NK-92 (cell line): ENCODE measurements around the gene NRF1.

Source experiments
- DNase-seq: peaks from one replicate; lab custom pipeline; 2025; ENCODE audit not compliant: unreplicated experiment; lab: John Stamatoyannopoulos, UW

Gene NRF1

DNA sequence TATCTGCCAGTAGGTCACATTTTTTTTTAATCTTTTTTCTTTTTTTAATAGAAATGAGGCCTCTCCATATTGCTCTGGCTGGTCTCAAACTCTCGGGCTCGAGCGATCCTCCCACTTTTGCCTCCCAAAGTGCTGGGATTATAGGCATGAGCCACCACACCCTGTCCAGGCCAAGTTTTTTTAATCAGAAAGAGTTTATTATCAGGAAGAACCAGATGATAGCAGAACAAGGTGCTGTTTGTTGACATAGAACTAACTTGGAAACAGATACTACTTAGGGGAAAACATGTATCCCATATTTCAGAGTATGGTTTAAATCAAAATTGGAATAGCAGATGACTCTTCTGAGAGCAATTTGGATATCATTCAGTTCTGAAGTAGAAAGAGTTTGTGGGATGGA lies 118.6 kb downstream of the NRF1 start:
- no peak for DNase-seq

- no peak for DNase-seq
Measured at GRCh38 chr7:129734400-129734799, 122.9 kb downstream of the NRF1 start.

DNA sequence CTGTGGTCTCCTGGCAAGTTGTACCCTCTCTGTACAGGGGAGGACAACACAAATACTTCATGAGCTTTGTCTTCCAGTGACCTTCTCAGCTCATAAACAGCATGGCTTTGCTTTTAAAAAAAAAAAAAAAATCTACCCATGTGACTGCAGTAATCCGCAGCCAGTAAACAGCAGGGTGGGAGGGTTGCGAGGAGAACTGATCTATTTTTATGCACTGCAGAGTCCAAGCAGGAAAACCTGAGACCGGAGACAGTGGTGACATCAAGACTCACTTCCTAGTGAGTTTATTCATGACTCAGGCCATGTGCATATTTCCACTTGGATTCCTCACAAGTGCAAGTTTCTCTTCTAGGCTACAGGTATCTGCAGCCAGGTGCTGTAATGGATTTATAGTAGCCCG lies 127.9 kb downstream of the NRF1 start:
- DNase-seq, result no peak

DNA sequence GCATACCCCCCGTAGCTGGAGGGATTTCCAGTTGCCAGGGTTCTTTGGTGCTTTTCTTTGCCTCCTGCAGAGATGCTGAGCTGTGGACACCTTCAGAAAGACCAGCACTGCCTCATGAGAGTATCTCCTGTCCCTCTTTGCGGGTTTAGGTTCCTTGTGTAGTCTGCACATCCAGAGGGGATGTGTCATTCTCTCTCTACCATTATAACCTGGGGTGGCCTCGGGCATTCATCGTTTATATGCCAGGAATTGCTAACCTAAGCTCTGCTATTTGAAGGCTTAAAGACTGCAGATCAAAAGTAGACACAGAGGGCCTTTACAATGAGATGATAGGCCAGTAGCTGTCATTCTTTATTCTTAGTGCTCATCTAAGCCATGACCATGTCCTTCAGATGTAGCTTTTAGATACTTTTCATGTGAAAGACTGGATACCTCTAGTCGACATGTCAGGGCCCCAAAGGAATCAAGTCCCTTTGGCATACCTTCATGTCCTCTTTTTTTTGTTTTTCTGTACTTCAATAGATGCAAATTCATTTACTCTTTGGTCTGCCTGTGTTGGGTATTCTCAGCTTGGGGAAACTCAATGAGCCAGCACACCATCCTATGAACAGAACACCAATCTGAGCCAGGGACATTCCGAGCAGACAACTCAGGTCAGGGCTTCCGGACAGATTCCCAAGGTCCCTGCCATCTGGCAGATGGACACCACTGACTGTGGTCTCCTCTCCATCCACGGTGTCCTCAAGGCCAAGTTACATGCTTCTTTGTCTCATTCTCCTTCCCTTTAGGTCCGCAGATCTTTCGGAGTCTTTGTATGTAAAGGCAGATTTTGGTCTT lies 129.3 kb downstream of the NRF1 start:
- no peak for DNase-seq

- no peak for DNase-seq
Measured at GRCh38 chr7:129741743-129742213, 130.3 kb downstream of the NRF1 start.

DNA sequence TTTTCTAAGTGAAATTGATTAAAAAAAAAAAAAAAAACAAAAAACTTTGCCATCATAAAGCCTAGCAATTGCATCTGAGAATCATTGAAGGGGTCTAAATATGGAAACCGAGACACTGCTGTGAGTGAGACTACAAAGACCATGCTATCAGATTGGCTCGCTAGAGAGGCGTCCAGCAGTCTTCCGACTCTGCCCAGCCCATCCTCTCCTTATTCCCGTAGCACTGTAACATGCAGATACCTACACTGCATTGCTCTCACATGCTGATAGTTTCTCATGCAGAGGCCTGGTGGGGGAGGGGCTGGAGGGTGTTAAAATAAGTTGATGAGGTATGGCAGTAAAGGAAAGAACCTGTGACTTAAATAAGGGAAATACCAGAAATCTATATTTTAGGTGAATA lies 130.7 kb downstream of the NRF1 start:
- DNase-seq, result no peak

DNA sequence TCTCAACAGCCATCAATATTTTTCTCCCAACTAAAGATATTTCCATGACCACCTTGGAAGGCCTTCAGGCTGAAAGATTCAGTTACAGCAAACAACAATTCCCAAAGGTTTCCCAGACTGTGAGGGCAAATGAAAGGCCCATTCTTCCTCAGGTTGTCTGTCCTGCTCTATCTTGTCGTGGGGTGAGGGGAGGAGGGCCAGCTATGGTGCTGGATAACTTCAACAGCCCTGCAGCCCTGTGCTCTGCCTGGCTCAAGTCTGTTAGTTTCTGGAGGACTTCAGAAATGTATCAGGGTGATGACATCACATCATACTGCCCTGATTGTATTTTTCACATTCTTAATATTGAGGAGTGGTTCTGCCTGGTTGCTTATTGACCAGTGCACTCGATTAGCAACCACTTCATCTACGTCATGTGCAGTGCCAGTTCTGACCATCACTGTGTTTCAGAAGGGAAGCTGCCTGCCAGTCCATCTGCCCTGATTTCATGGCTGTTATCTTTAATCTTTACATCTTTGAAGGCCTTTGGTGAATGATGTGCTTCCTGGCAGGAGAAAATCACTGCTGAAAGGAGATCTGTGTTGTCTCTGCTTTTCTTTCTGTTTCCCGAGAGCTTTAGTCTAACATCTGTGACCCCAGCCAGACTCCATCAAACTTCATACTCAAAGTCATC lies 135.5 kb downstream of the NRF1 start:
- DNase-seq, result no peak

DNA sequence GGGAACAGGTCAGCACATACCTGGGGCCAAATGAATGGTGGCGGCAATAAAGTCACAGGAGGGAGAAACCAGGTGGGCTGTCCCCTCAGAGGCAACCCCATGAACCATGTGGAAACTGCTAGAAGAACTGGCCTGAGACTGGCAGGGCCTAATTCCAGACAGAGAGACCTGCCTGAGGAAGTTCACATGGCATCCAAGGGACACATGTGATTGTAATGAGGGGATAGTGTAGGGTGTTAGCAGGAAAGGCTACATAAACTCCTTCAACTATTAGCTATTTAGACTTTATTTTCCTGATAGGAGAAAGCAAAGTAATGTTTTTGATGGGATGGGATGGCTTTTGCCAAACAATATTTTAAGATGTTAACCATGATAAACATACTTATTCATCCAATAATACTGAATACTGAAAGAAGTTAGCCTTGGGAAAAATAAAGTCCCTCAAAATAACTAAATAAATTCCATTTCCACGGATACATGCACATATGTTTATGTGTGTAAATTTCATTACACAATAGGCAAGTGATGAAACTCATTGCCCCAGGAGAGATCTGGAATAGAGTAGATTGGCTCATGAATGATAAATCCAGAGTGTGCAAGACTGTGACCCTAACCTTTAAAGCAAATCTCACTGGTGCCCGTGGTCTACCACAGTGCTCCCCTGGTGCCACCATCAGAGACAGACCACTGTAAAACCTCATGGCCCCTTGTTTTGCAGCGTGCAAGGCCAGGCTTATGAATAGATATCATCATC lies 137.0 kb downstream of the NRF1 start:
- DNase-seq, result no peak

DNA sequence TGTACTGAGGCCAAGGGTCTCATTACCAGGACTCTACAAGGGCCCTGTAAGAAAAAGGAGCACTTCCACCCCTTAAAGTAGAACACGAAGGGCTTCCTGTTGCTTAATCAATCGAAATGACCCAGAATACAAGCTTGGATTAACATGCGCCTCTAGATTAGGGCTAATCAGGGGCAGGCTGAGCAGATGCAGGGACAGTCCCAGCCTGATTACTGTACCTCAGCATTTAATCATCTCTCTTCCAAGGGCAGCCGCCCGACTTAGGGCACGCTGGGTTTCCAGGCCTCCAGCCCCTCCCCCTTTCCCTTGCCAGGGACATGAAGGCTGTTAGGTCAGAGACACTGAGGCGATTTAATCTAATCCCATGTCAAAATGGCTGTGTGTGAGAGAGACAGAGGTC lies 138.6 kb downstream of the NRF1 start:
- DNase-seq, result no peak

DNA sequence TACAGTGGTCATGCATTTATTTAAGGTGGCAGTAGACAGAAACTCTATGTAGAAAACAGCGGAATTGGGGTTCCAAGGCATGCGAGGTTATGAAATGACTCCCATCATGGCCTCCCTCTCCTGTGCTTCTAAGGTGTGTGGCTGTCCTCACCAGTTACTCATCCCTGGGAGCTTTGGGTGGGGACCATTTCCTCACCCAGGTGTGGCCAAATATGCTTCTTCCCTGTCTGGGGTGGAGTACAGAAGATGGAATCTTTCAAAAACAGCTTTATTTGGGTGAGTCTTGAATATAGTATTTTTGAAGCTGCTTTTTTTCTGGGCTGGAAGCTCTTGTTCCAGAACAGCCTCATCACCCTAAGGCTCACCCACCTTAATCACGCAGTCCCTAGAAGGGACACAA lies 139.0 kb downstream of the NRF1 start:
- DNase-seq, result no peak

- no peak for DNase-seq
Measured at GRCh38 chr7:129751916-129752315, 140.4 kb downstream of the NRF1 start.

DNA sequence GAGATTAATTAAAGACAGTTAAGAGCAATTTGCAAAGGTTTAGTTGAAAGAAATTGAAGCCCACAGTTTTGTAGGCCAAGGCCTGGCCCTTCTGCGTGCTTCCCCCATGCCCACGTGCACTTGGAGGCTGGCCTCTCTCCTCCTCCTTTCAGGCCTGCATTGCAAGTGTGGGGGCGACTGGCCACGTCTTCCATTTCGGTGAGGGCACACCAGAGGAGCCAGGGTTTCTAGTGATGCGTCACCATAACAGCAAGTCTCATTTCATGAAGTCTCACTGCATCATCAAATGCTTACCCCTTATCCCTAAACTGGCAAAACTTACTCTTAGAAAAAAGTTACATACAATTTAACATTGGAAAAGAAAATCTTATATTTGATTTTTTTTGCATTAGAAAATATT lies 141.2 kb downstream of the NRF1 start:
- DNase-seq, result no peak

DNA sequence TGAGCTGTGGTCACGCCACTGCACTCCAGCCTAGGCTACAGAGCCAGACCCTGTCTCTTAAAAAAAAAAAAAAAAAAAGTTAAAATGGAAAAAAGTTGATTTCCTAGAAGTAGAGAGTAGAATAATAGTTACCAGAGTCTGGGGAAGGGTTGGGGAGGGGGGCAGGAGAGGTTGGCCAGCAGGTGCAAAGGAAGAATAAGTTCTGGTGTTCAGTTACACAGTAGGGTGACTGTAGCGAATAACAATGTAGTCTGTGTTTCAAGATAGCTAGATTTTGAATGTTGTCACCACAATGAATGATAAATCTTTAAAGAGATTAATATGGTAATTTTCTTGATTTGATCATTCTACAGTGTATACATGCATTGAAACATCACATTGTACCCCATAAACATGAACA lies 142.9 kb downstream of the NRF1 start:
- no peak for DNase-seq

DNA sequence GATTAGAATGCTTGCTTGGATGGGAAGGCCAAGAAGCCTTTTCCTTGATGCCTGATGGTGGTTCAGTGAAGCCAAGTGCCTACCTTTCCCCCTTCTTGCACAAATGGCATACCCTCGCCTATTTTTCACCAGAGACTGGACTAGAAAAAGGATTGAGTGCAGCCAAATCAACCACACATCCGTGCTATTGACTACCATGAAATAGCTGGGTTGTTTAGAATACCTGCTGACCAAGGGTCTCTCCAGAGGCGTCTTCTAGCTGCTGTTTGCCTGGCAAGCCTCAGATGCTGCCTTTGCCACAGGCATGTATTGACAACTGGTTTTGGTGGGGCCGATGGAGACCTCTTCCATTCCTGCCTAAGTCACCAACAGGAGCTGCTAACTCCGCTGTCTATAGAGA lies 146.5 kb downstream of the NRF1 start:
- DNase-seq, result no peak

- no peak for DNase-seq
Measured at GRCh38 chr7:129762387-129762969, 151.0 kb downstream of the NRF1 start.

- no peak for DNase-seq
Measured at GRCh38 chr7:129764247-129765084, 152.9 kb downstream of the NRF1 start.

GRCh38 chr7:129765352-129765751 lies 153.8 kb downstream of the NRF1 start:
- no peak for DNase-seq

DNA sequence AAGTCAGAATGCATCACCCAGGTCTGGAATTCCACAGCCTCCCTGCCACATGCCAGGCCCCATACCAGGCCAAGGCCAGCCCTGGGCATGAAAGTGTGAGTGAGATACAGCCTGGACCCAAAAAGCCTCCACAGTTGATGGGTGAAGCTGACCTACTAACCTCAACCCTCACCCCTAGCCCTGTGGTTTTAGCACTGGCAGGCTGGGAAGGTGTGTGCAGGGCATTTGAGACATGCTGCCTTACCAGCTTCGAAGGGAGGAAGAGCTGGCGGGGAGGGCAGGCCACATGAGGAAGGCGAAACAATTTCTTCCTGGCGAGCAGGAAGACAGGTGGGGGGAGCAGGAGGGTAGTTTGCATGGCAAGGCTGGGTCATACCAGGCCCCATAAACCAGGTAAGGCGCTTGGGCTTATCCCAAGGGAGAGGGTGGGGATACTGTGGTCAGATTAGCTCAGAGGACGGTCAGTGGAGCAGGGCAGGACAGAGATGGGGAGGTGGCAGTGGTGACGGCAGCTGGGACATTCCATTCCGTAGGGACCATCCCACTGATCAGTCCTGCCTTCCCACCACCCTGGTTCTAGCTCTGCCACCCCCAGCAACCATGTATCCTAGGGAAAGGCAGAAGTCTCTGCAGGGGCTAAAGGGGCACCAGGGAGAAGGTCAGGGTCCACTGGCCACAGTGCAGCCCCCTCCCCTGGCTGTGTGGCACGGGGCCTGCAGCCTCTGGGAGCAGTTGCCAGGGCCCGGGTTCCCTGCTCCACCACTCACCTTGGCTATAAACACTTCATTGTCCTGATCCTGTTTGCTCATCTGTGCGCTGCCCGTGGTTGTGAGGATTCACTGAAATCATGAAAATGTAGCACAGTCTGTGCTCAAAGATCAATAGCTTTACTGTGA lies 155.8 kb downstream of the NRF1 start:
- no peak for DNase-seq

- DNase-seq, result no peak
Measured at GRCh38 chr7:129768614-129769399, 157.3 kb downstream of the NRF1 start.
